Right renal cortex interstitium (tissue), 3 donors: ENCODE data around the gene KRTAP4-16. TPM values are rescaled to one million over a fixed set of nuclear protein-coding genes. Genes with fewer than 3 reads are reported as not detected.
"Not testable (repeated sequence)": the region's sequence is repeated elsewhere in the genome, so short reads cannot be mapped to it uniquely, and the experiment has no call there.

Source experiments
- DNase-seq, 3 donors: peaks; one replicate each; pipeline ENCODE4 v3.0.0-alpha.2; 2013; ENCODE audit warnings: low read depth in 3 of 3, low spot score in 2 of 3
- polyA plus RNA-seq, 3 donors: library from polyadenylated mRNA; unstranded; fragments of 120-200 nt; gene quantifications; one replicate each; pipeline ENCODE4 v1.2.1, GENCODE V29; 2013; ENCODE audit not compliant: insufficient read length in 3 of 3

KRTAP4-16 gene
- polyA plus RNA-seq, 3 donors = not detected

- no peak for DNase-seq
Measured at GRCh38 chr17:41082626-41083025, 19.4 kb downstream of the KRTAP4-16 start.

GRCh38 chr17:41076788-41077187 is 25.2 kb downstream of the KRTAP4-16 start:
- DNase-seq = no peak

GRCh38 chr17:41073676-41074075 is 28.3 kb downstream of the KRTAP4-16 start:
- no peak for DNase-seq

GRCh38 chr17:41071606-41072360 is 30.2 kb downstream of the KRTAP4-16 start:
- no peak for DNase-seq

DNA sequence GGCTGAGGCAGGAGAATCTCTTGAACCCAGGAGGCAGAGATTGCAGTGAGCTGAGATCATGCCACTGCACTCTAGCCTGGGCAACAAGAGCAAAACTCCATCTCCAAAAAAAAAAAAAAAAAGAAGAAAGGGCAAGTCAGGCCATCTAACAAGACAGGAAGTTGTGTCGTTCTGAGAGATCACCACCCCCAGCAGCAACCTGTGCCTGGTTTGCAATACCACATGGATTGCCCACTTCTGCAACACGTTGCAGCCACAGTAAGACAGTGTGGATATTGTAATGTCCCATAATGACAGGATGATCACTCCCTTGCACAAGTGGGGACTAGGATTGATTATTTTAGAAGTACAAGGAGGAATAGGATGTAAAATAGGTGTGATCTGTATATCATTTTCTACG is 33.0 kb downstream of the KRTAP4-16 start:
- DNase-seq = no peak

DNA sequence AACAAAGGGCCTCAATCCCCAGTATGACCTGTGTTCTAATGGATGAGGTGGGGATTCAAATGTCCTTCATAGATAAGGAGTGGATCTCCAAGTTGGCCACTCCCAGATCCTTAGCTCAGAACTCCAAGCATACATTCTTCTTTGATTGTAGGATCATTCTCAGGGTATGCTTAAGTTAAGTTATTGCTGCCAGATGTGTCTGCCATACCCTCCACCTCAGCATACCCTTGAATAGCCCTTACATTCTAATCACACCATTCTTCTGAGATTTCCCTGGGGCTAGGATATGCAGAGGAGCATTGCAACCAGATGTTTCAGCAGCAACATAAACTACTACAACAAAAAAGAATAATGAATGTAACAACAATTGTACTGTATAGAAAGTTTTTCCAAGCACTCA is 34.7 kb downstream of the KRTAP4-16 start:
- DNase-seq = no peak

DNA sequence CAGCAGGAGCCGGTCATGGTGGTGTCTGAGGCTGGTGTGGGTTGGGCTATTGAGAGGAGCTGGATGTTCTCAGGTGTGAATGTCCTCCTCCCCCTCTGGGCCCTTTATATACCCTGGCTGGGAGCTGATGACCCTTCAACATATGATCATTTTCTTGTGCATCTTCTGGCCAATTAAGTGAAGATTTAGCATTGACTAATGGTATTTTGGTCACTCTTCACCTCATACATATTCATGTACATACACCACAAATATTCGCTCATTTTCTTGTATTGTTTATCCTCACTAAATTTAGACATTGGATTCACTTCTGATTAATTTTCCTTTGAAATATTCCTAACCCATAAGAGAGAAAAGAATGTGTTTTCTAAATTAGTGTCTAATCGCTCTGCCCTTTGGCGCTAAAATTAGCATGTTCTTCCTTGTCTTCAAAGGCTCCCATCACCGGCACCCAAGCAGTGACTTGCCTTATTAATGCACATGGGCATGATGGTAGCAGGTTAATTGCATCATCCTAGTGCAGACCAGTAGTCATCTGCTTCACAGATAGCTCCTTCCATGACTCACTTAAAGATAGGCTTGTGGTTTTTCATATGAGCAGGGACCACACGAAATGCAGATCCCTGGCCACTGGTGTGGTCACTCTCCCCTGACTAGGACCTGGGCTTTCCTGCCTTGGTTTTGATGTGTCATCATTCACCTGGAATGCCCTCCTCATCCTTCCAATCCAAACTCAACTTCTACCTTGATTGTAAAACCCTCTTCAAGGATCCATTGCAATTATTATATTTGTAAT is 36.0 kb downstream of the KRTAP4-16 start, which contains the start of gene KRTAP2-4:
Gene KRTAP2-4 (minus strand): TSS at position 51 of the 796 bp plus-strand sequence. CDS start 34 bp downstream, at position 17.
- DNase-seq = no peak

DNA sequence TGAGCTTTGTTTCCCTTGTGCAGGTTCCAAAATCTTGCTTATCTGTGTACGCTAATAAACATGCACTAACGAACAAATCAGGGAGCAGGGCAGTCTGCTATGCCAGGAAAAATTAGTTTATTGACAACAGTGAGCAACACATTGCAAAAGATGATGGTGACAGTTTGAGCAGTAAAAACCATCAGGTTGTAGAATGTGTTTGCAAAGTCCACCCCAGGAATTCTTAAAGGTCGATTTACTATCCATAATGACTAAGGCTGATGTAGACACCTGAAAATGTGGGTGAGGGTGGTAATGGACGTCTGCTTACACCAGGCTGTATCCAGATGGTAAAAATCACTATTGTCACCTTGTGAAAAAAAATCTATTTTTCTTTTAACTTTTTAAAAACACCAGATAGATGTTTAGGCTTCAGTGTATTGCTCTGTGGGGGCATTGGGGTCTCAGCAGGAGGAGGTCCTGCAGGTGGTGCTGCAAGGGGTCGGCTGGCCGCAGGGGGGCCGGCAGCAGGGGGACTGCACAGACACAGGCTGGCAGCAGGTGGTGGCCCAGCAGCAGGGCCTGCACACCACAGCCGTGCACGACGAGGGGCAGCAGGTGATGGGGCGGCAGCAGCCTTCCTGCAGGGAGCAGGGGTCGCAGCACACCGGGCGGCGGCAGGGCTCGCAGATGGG is 36.9 kb downstream of the KRTAP4-16 start:
- not testable (repeated sequence) for DNase-seq

GRCh38 chr17:41064301-41064700 is 37.7 kb downstream of the KRTAP4-16 start:
- no peak for DNase-seq

DNA sequence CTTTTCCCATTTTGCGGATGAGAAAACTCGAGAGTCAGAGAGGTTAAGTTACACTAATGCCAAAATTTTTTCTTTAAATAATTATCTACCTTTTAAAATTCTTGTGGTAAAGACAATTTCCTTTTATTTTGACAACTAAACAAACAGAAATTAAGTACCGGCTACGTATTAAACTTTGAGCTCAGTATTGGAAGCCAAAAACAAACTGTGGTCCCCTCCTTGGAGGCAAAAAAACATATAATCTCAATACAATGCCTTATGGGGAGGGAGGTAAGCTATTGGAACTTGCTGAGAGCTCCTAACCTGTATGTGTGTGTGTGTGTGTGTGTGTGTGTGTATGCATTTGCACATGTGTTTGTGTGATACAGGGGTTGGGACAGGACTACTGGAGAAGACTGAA is 38.6 kb downstream of the KRTAP4-16 start:
- no peak for DNase-seq

- DNase-seq = no peak
Measured at GRCh38 chr17:41061964-41062363, 40.0 kb downstream of the KRTAP4-16 start.

- DNase-seq = no peak
Measured at GRCh38 chr17:41060052-41060604, 41.9 kb downstream of the KRTAP4-16 start, which contains the start of gene KRTAP2-3. TSS of gene KRTAP2-3 (minus strand) at chr17:41060114. CDS start at chr17:41060050, 64 bp downstream.

- not testable (repeated sequence) for DNase-seq
Measured at GRCh38 chr17:41059276-41060051, 42.5 kb downstream of the KRTAP4-16 start.

DNA sequence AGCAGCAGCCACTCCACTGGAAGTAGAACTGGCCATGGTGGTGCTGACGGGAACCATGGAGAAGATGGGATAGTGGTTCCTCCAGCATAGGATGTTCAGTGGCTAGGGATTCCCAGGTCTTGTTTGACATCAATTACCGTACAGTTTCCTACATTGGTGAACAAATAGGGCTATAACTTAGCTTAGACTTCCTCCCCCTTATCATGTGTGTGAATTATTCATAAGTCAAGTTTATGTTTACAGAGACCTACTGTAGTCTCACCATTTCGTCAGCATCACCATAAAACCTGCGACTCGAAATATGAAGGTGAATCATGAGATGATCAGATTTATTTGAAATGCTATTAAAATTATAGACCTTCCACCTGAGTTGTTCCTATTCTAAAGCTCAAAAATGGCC is 43.3 kb downstream of the KRTAP4-16 start:
- no peak for DNase-seq

GRCh38 chr17:41057547-41057946 is 44.5 kb downstream of the KRTAP4-16 start:
- DNase-seq = no peak

- not testable (repeated sequence) for DNase-seq
Measured at GRCh38 chr17:41055130-41055529, 46.9 kb downstream of the KRTAP4-16 start, which contains the start of gene KRTAP2-2. TSS of gene KRTAP2-2 (minus strand) at chr17:41055230. CDS start at chr17:41055211, 19 bp downstream.

DNA sequence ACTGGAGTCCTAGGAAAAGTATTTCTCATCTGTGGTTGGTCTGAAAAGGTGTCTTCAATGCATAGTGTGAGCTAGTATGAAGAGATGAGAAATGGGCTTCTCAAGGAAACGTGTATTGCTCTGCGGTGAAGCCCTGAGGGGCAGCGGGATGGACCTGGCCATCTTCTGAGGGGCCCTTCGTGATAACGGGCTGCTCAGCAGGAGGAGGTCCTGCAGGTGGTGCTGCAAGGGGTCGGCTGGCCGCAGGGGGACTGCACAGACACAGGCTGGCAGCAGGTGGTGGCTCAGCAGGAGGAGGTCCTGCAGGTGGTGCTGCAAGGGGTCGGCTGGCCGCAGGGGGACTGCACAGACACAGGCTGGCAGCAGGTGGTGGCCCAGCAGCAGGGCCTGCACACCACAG is 47.5 kb downstream of the KRTAP4-16 start:
- not testable (repeated sequence) for DNase-seq

GRCh38 chr17:41054025-41054424 is 48.0 kb downstream of the KRTAP4-16 start:
- DNase-seq = peak in 2 of 3 donors; percentile 4 to 16

GRCh38 chr17:41052566-41052965 is 49.4 kb downstream of the KRTAP4-16 start:
- no peak for DNase-seq
